Measurements from ENCODE around the gene TMEM184A. TPM values are rescaled to one million over a fixed set of nuclear protein-coding genes. Genes with fewer than 3 reads are reported as not detected.

TMEM184A gene
- total and polyA plus RNA-seq, 8 donors: 1.00 to 9.7 (median 2.4) TPM

DNA sequence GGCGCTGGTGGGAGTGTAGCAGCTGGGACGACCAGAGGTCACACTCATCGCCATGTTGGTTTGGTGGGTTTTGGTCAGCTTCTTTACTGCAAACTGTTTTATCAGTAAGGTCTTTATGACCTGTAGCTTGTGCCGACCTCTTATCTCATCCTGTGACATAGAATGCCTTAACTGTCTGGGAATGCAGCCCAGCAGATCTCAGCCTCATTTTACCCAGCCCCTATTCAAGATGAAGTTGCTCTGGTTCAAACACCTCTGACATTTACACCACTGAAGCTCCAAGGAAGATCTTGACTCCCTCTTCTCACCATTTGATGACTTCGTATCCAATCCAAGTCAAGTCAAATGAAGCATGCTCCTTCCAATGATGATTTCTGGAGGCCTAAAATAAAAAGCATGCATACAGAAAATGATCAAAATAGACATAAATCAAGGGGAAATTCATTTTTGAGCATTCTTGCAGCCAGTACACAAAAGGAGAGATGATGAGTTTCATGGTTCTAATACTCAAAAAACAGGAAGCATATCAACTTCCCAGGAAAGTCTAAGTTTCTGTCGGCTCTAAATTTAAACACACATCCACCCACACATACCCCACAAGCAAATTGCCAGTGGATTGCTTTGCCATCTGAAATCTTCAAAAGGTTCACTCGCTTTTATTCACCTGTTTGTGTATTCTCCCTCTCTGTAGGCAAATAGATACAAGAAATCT lies 16.3 kb upstream of the TMEM184A start:
- DNase-seq (no peak), ATAC-seq (no peak)
- Histone ChIP-seq H3K27me3 (no peaks in the 10 kb centered on the region), H3K27ac (no peak overlapping the region), H3K36me3 (peaks cover 0 to 9% of the 10 kb centered on the region in 2 donors), H3K4me1 (peaks cover 13 to 28% of the 10 kb centered on the region in 2 donors), H3K9me3 (no peaks in the 10 kb centered on the region), H3K4me3 (no peak overlapping the region)
- intact Hi-C loops (cut with DNase I): no loop called here
- no peak for TF ChIP-seq CTCF (IDR thresholded peaks at IDR 0.05)

DNA sequence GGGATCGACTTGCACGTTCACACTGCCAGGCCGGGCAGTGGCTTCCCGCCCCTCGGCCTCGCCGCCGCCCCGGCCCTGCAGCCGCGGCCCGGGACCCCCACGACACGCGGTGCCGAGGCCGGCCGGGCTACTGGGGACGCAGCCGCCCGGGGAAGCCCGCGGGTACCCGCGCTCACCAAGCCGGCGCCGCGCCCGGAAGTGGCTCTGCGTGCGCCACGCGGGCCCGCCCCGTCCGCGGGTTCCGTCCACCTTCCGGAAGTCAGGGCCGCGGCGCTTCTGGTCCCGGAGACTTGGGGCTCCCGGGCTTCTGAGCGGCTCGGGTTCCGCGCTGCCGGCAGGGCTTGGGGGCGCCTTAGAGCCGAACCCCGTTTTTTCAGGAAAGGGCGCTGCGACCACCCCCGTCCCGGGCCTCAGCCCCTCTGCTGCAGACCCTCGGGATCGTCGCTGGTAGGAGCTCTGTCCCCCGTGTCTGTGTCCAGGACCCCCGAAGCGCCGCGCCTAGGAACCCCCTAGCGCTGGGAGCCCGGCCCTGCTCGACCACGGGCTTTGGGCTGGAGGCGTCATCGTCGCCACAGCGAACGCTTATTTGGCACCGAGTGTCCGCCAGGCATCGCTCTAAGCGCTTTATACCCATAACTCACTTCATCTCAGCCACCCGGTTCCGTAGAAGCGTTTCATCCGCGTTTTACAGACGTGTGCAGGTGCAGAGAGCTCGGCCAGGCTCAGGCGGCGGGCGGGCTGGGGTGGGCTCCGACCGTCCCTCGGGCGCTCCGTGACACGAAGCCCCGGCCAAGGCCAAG lies 14.0 kb upstream of the TMEM184A start, which contains the start of gene PSMG3:
TSS of gene PSMG3 (minus strand) at position 200 of the 800 bp plus-strand sequence. CDS start 693 bp downstream, outside the sequence.
- Histone ChIP-seq H3K27ac (peak within 1 kb of the TSS; percentile 95 to 96), H3K27me3 (no peaks in the 10 kb centered on the region), H3K4me1 (peaks cover 13 to 28% of the 10 kb centered on the region in 2 donors), H3K9me3 (no peaks in the 10 kb centered on the region), H3K36me3 (peaks cover 0 to 32% of the 10 kb centered on the region in 2 donors), H3K4me3 (peak within 1 kb of the TSS; percentile 90 to 97)
- no peak for TF ChIP-seq CTCF (IDR thresholded peaks at IDR 0.05)
- peak; percentile 96 for ATAC-seq
- intact Hi-C loops (cut with DNase I): no loop called here
- DNase-seq: peak; percentile 80 to 98 (median 92)

GRCh38 chr7:1569440-1569832 lies 13.4 kb upstream of the TMEM184A start:
- no peak for ATAC-seq
- H3K36me3 ChIP-seq: peaks cover 0 to 33% of the 10 kb centered on the region in 2 donors
- H3K9me3 ChIP-seq: no peaks in the 10 kb centered on the region
- no peaks in the 10 kb centered on the region for H3K27me3 ChIP-seq
- no peak for DNase-seq
- intact Hi-C loops (cut with DNase I): no loop called here
- no peak for TF ChIP-seq CTCF (IDR thresholded peaks at IDR 0.05)
- peak overlapping the region; percentile 95 to 96 for H3K27ac ChIP-seq
- peak overlapping the region; percentile 90 to 97 for H3K4me3 ChIP-seq
- H3K4me1 ChIP-seq: peaks cover 13 to 28% of the 10 kb centered on the region in 2 donors

GRCh38 chr7:1569016-1569415 lies 13.0 kb upstream of the TMEM184A start:
- ATAC-seq (no peak), DNase-seq (peak in 1 of 4 donors; percentile 54)
- Histone ChIP-seq H3K27me3 (no peaks in the 10 kb centered on the region), H3K27ac (peak overlapping the region in 1 of 2 donors; percentile 96), H3K9me3 (no peaks in the 10 kb centered on the region), H3K4me1 (peaks cover 13 to 28% of the 10 kb centered on the region in 2 donors), H3K4me3 (peak overlapping the region; percentile 90 to 97), H3K36me3 (peaks cover 0 to 33% of the 10 kb centered on the region in 2 donors)
- intact Hi-C loops (cut with DNase I): no loop called here
- no peak for TF ChIP-seq CTCF (IDR thresholded peaks at IDR 0.05)
